ENCODE measurements around the gene C9orf78. TPM values are rescaled to one million over a fixed set of nuclear protein-coding genes. Genes with fewer than 3 reads are reported as not detected.

Gene C9orf78
- total and polyA plus RNA-seq, 2 of the 8 experiments (the other 6 are each of a cell fraction or from before 2014, with no cell fraction given) = 17.4 to 40.6 TPM

DNA sequence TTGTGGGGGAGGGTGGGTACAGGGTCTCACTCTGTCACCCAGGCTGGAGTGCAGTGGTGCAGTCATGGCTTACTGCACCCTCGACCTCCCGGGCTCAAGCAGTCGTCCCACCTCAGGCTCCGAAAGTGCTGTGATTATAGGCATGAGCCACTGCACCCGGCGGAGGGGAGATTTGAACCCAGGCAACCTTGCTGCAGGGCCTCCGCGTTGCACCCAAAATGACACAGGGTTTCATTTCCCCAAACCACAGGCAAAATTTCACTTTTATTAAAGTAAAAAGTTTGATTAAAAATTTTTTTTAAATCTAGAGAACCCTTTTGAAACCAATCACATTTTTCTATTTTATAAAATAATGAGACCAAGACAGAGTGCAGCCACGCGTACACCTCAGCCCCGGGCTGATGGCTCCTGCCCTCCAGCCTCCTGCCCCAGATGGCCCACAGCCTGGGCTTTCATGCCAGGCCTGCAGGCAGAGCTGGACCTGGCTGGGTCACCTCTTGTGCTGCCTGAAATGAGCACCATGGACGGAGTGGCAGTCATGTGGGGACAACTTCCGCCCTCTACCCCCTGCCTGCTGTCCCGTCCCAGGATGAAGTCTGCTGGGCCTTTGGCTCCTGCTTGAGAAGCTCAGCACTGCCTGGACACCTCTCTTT is 30.7 kb upstream of the C9orf78 start (continued):
- TF ChIP-seq CREB1 (IDR thresholded peaks at IDR 0.05) = no peak
